Measurements from ENCODE around the gene CDKL1. TPM values are rescaled to one million over a fixed set of nuclear protein-coding genes. Genes with fewer than 3 reads are reported as not detected.
A peak's percentile ranks its signal among the peaks of the same experiment; 100 is the strongest.

CDKL1 gene
- total and polyA plus RNA-seq, 2 of the 13 experiments (the other 11 are each of a cell fraction or from before 2014, with no cell fraction given): 4.4 to 5.1 TPM

DNA sequence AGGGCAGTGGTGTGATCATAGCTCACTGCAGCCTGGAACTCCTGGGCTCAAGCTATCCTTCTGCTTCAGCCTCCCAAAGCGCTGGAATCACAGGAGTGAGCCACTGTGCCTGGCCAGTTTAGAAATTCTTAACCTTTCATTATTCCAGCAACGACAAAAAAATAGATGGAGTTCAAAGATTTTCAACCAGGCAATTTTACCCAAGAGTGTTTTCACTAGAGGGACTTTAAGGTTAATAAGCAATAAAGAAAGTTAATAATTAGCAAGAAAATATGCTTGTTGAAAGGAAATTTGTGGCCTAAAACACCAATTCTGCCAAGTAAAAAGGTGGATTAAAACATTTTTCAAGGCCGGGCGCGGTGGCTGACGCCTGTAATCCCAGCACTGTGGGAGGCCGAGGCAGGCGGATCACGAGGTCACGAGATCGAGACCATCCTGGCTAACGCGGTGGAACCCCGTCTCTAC, 14.8 kb downstream of the CDKL1 start (continued):
- TF ChIP-seq ZHX2 (IDR thresholded peaks at IDR 0.05; ENCODE audit: low read depth) (no peak), ZHX2 (CRISPR knock-in tag; IDR thresholded peaks at IDR 0.05; ENCODE audit: borderline replicate concordance) (no peak), SOX13 (IDR thresholded peaks at IDR 0.05) (no peak), SOX13 (CRISPR knock-in tag; conservative IDR thresholded peaks at IDR 0.05 in 1 of 2, IDR thresholded peaks at IDR 0.05 in 1 of 2) (peak in 1 of 2 experiments; percentile 57; a peak in 1 of 4 replicates), ZBTB20 (CRISPR knock-in tag; IDR thresholded peaks at IDR 0.05; ENCODE audit: borderline replicate concordance, low read depth) (no peak), TBX2 (CRISPR knock-in tag; IDR thresholded peaks at IDR 0.05; ENCODE audit: borderline replicate concordance) (peak; percentile 66; the same call in 1 of the 2 replicates), CEBPG (CRISPR knock-in tag; IDR thresholded peaks at IDR 0.05) (peak; percentile 19; the same call in 1 of the 2 replicates), ZBTB2 (CRISPR knock-in tag; IDR thresholded peaks at IDR 0.05; ENCODE audit: low read depth) (no peak), NPAS2 (CRISPR knock-in tag; IDR thresholded peaks at IDR 0.05; ENCODE audit: borderline replicate concordance) (no peak), FOXA3 (CRISPR knock-in tag; IDR thresholded peaks at IDR 0.05) (peak; percentile 48; the same call in 1 of the 2 replicates), FOXP1 (IDR thresholded peaks at IDR 0.05) (no peak), FOXP1 (CRISPR knock-in tag; IDR thresholded peaks at IDR 0.05) (peak; percentile 27; the same call in 1 of the 2 replicates), TEAD3 (CRISPR knock-in tag; optimal IDR thresholded peaks at IDR 0.05; ENCODE audit: borderline replicate concordance) (peak; percentile 16), ZNF577 (CRISPR knock-in tag; IDR thresholded peaks at IDR 0.05; ENCODE audit: borderline replicate concordance, low read depth) (no peak), CSRNP2 (CRISPR knock-in tag; conservative IDR thresholded peaks at IDR 0.05; ENCODE audit: low read depth) (no peak), ZNF224 (CRISPR knock-in tag; IDR thresholded peaks at IDR 0.05) (no peak), ZNF788 (CRISPR knock-in tag; IDR thresholded peaks at IDR 0.05; ENCODE audit: borderline replicate concordance) (no peak), ZMYM3 (CRISPR knock-in tag; IDR thresholded peaks at IDR 0.05) (0 out of 2 replicates have a peak, but pooled peaks have one; percentile 51), SAP130 (CRISPR knock-in tag; IDR thresholded peaks at IDR 0.05; ENCODE audit: low read depth) (0 out of 2 replicates have a peak, but pooled peaks have one; percentile 28)
- TF ChIP-seq, protein P1, sequence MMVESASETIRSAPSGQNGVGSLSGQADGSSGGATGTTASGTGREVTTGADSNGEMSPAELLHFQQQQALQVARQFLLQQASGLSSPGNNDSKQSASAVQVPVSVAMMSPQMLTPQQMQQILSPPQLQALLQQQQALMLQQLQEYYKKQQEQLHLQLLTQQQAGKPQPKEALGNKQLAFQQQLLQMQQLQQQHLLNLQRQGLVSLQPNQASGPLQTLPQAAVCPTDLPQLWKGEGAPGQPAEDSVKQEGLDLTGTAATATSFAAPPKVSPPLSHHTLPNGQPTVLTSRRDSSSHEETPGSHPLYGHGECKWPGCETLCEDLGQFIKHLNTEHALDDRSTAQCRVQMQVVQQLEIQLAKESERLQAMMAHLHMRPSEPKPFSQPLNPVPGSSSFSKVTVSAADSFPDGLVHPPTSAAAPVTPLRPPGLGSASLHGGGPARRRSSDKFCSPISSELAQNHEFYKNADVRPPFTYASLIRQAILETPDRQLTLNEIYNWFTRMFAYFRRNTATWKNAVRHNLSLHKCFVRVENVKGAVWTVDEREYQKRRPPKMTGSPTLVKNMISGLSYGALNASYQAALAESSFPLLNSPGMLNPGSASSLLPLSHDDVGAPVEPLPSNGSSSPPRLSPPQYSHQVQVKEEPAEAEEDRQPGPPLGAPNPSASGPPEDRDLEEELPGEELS (CRISPR knock-in tag; IDR thresholded peaks at IDR 0.05): peak; percentile 47; the same call in 1 of the 2 replicates
